Pancreas (tissue), 10 donors: ENCODE measurements around the gene PTX4. TPM values are rescaled to one million over a fixed set of nuclear protein-coding genes. Genes with fewer than 3 reads are reported as not detected.

Experiments used
- ATAC-seq, 4 donors: fragments of 200-7000 bp; cut with Tn5 transposase; one replicate each; pipeline versions ENCODE4 v1.8.0 to v1.9.1; 2020; ENCODE audit warnings: mild to moderate bottlenecking in 4 of 4, moderate library complexity in 4 of 4
- DNase-seq, 6 donors: peaks; one replicate each; pipeline ENCODE4 v3.0.0-alpha.2; 2020
- FAIRE-seq: peaks from 2 replicates; lab custom pipeline; 2012; peaks lifted over from hg19 to GRCh38; lab: Jason Lieb, UNC
- H3K27ac ChIP-seq, 4 donors: fragments of 200-600 bp; sonication (generic); 1 replicate in 3 of 4; 2 replicates in 1 of 4; pipeline versions ENCODE4 v1.5.0 to v1.8.0; 2020
- H3K27me3 ChIP-seq, 4 donors: fragments of 200-600 bp; one replicate each; pipeline ENCODE4 v1.8.0; 2021
- H3K36me3 ChIP-seq, 3 donors: fragments of 200-600 bp; sonication (generic) in 1 of 3; one replicate each; pipeline versions ENCODE4 v1.5.0 to v1.8.0; 2020 to 2021
- H3K4me1 ChIP-seq, 3 donors: fragments of 200-600 bp; one replicate each; pipeline ENCODE4 v1.8.0; 2021
- H3K4me3 ChIP-seq, 4 donors: fragments of 200-600 bp; sonication (generic) in 2 of 4; one replicate each; pipeline versions ENCODE4 v1.5.0 to v1.8.0; 2020 to 2021
- H3K9me3 ChIP-seq, 4 donors: fragments of 200-600 bp; one replicate each; pipeline ENCODE4 v1.8.0; 2021
- WGBS, 2 donors: extraction: QIAGEN DNeasy Blood & Tissue Kit; methylation state at CpG; one replicate each; pipeline ENCODE4 v1.1.7; 2013; 5-methylcytosine and 5-hydroxymethylcytosine counted together
- intact Hi-C, 3 donors: fragments of 100-400 bp; cut with DNase I; formaldehyde crosslinking; loops; one replicate each; pipeline versions ENCODE4 v1.11.1 to v1.14.2; 2022
- polyA plus RNA-seq, 2 donors: library from polyadenylated mRNA; stranded (reverse); fragments of 200-250 nt; gene quantifications; one replicate each; pipeline ENCODE4 v1.2.3, GENCODE V29; 2013
- total RNA-seq, 6 donors: library from RNA; stranded (reverse); fragmentation: NEBNext Ultra II Directional in 4 of 6; extraction: Animal tissue kit (Norgen Biotek cat#: 25700) in 4 of 6; gene quantifications; one replicate each; pipeline versions ENCODE4 v1.2.1 to v1.2.4, GENCODE V29; 2021 to 2023
- TF ChIP-seq, protein P1 (sequence below), 4 donors: fragments of 200-600 bp; sonication (generic) in 3 of 4; IDR thresholded peaks; one replicate each; pipeline versions ENCODE4 v1.5.0 to v1.8.0; 2021; ENCODE audit warnings: antibody characterized with exemption in 4 of 4
- donor health status: healthy with polysubstance abuse.
- donor health status: DM: no; HTN: no; CAD: no; lungs with moderate emphysema.
- donor health status: DM: no; HTN: no; CAD: no.
- donor health status: control.
- donor health status: control.
- donor health status: Bipolar disorder and iron deficiency.
- donor health status: DM: yes; HTN: yes; CAD: no.
- donor health status: DM: no; HTN: no; CAD: no.
- donor health status: DM: no; HTN: no; CAD: no.
- donor health status: DM: yes; HTN: yes; CAD: no.

PTX4 gene
- total and polyA plus RNA-seq, 8 donors = not detected

DNA sequence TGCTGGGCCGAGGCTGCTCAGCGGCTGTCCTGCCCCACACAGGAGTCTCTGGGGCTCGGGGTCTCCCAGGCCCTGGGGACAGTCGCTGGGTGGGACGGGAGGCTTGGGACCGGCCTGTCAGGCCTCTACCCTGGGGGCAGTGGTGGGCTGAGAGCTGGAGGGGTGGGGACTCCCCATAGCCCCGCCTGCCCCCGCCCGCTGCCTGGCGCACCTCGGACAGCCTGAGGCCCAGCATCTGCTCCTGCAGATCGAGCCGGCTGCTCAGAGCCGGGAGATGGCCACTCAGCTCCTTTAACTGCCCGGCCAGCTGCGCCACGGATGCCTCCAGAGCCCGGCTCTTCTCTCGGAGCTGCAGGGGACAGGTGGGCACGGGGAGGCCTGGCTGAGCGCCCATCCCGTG, 51.1 kb downstream of the PTX4 start:
- WGBS, 2 donors = 83 to 89% methylated on average over 22 of the region's 22 CpGs
- H3K36me3 ChIP-seq = no peaks in the 10 kb centered on the region
- H3K4me1 ChIP-seq = no peaks in the 10 kb centered on the region
- intact Hi-C loops = no loop called here
- H3K4me3 ChIP-seq = no peak overlapping the region
- no peaks in the 10 kb centered on the region for H3K9me3 ChIP-seq
- DNase-seq (peak in 1 of 6 donors; percentile 74), ATAC-seq (no peak), FAIRE-seq (no peak)
- no peak overlapping the region for H3K27ac ChIP-seq
- TF ChIP-seq, protein P1, sequence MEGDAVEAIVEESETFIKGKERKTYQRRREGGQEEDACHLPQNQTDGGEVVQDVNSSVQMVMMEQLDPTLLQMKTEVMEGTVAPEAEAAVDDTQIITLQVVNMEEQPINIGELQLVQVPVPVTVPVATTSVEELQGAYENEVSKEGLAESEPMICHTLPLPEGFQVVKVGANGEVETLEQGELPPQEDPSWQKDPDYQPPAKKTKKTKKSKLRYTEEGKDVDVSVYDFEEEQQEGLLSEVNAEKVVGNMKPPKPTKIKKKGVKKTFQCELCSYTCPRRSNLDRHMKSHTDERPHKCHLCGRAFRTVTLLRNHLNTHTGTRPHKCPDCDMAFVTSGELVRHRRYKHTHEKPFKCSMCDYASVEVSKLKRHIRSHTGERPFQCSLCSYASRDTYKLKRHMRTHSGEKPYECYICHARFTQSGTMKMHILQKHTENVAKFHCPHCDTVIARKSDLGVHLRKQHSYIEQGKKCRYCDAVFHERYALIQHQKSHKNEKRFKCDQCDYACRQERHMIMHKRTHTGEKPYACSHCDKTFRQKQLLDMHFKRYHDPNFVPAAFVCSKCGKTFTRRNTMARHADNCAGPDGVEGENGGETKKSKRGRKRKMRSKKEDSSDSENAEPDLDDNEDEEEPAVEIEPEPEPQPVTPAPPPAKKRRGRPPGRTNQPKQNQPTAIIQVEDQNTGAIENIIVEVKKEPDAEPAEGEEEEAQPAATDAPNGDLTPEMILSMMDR (IDR thresholded peaks at IDR 0.05) = no peak
- no peaks in the 10 kb centered on the region for H3K27me3 ChIP-seq

DNA sequence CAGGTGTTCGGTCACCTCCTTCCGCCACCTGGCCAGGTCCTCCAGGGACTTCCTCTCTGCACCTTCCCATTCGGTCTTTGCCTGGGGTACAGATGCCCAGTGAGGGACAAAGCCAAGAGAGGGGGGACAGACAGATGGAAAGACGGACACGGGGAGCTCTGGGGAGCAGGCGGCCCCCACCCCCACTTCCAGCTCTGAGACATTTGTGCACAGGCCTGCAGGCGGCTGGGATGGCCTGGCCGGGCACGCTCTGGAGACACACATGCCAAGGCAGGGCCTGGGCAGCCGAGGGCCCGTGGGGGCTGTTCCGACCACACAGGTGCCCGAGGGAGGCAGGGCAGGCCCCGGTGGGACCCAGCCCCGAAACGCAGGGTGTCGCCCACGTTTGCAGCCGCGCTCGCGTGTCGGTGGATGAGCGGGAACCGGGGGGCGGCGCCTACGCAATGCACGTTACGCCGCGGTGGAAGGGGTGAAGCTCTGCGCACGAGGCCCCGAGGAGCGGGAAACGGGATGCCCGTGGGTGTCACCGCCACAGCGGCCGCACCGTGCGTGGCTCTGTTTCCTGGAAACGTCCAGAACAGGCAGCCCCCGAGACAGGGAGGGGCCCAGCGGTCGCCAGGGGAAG, 51.9 kb downstream of the PTX4 start:
- intact Hi-C loops = no loop called here
- DNase-seq = peak in 1 of 6 donors; percentile 70

DNA sequence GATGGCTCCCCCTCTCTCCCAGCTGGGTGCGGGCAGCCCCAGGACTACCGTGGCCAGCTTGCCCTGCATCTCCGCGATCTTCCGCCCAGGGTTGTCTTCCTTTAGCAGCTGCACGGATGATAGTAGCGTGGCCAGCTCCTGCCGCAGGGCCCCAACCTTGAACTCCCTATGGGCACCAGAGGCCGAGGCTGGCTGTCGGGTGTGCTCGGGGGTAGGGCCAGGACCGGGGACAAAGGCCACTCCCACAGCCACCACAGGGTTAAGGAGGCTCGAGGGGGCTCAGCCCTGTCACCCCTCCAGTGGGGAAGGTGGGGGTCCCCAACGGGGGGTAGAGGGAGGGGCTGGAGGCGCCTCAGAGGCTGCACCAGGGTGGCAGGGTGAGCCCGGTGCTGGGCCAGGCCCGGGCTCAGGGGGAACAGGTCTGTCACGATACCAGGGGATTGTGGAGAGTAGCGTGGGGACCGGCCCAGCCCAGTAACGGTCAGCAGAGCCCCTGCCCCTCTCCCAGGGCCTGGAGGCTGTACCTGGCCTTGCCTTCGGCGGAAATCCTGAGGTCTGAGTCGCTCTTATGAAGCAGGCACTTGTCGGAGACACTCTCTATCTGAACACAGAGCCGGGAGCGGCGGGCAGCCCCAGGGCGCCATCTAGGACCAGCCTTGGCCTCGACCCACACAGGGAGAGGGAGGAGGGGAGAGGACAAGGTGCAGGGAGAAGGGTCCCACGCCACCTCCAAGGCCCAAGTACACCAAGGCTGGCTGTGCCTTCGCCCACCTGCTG, 52.6 kb downstream of the PTX4 start:
- no peak overlapping the region for H3K27ac ChIP-seq
- no peaks in the 10 kb centered on the region for H3K27me3 ChIP-seq
- FAIRE-seq (no peak), DNase-seq (peak in 1 of 6 donors; percentile 61), ATAC-seq (peak in 1 of 4 donors; percentile 20)
- no peaks in the 10 kb centered on the region for H3K36me3 ChIP-seq
- 77 to 82% methylated on average over 26 to 32 of the region's 32 CpGs for WGBS, 2 donors
- intact Hi-C loops = no loop called here
- no peaks in the 10 kb centered on the region for H3K9me3 ChIP-seq
- TF ChIP-seq, protein P1 (IDR thresholded peaks at IDR 0.05) = no peak
- H3K4me1 ChIP-seq = no peaks in the 10 kb centered on the region
- no peak overlapping the region for H3K4me3 ChIP-seq

More for the DNA sequence above, 51.9 kb downstream of the PTX4 start:
- no peaks in the 10 kb centered on the region for H3K36me3 ChIP-seq
- no peak overlapping the region for H3K27ac ChIP-seq
- WGBS, 2 donors = 88 to 89% methylated on average over 46 to 47 of the region's 47 CpGs
- no peak for ATAC-seq
- H3K4me1 ChIP-seq = no peaks in the 10 kb centered on the region
- no peaks in the 10 kb centered on the region for H3K9me3 ChIP-seq
- no peak for FAIRE-seq
- no peak overlapping the region for H3K4me3 ChIP-seq
- H3K27me3 ChIP-seq = no peaks in the 10 kb centered on the region
- TF ChIP-seq, protein P1 (IDR thresholded peaks at IDR 0.05) = no peak

Other genes with a start within 250 kb of the PTX4 start
- 10 to 100 TPM in 1 of 6 donors, 1 to 10 TPM in 5; 1.1 to 17.0 (median 4.9) TPM for gene TPSAB1, start 248.2 kb downstream of the PTX4 start, total RNA-seq
- gene TPSAB1, start 248.2 kb downstream of the PTX4 start, polyA plus RNA-seq = 10 to 100 TPM in 1 of 2 donors, 1 to 10 TPM in 1; 1.3 to 14.5 TPM
- under 1 TPM in 1 of 6 donors, not detected in 5; 0.61 TPM for gene TPSD1, start 232.9 kb downstream of the PTX4 start, total RNA-seq
- under 1 TPM; 0.19 to 0.26 TPM for gene TPSD1, start 232.9 kb downstream of the PTX4 start, polyA plus RNA-seq
- 10 to 100 TPM; 30.0 to 57.9 (median 36.1) TPM for gene UBE2I, start 179.3 kb downstream of the PTX4 start, total RNA-seq
- gene UBE2I, start 179.3 kb downstream of the PTX4 start, polyA plus RNA-seq = 10 to 100 TPM; 35.3 to 42.0 TPM
- gene BAIAP3, start 155.3 kb downstream of the PTX4 start, total RNA-seq = 10 to 100 TPM in 3 of 6 donors, 1 to 10 TPM in 3; 2.1 to 13.1 (median 9.4) TPM
- 100 to 1,000 TPM in 1 of 2 donors, 10 to 100 TPM in 1; 47.4 to 110 TPM for gene BAIAP3, start 155.3 kb downstream of the PTX4 start, polyA plus RNA-seq
- 10 to 100 TPM; 22.2 to 32.3 (median 29.4) TPM for gene TSR3, start 137.1 kb downstream of the PTX4 start, total RNA-seq
- gene TSR3, start 137.1 kb downstream of the PTX4 start, polyA plus RNA-seq = 10 to 100 TPM; 34.1 to 40.9 TPM
- gene GNPTG, start 137.0 kb downstream of the PTX4 start, total RNA-seq = 10 to 100 TPM; 28.0 to 51.5 (median 36.2) TPM
- 10 to 100 TPM; 58.2 to 75.3 TPM for gene GNPTG, start 137.0 kb downstream of the PTX4 start, polyA plus RNA-seq
- gene UNKL, start 74.2 kb downstream of the PTX4 start, total RNA-seq = 10 to 100 TPM in 3 of 6 donors, 1 to 10 TPM in 3; 4.4 to 22.1 (median 10.2) TPM
- gene UNKL, start 74.2 kb downstream of the PTX4 start, polyA plus RNA-seq = 10 to 100 TPM in 1 of 2 donors, 1 to 10 TPM in 1; 7.6 to 15.2 TPM
- gene UQCC4, start 68.2 kb downstream of the PTX4 start, total RNA-seq = 1 to 10 TPM; 2.2 to 4.7 (median 4.3) TPM
- 10 to 100 TPM in 1 of 2 donors, 1 to 10 TPM in 1; 8.3 to 14.4 TPM for gene UQCC4, start 68.2 kb downstream of the PTX4 start, polyA plus RNA-seq
- under 1 TPM in 2 of 6 donors, not detected in 4; 0.16 to 0.23 TPM for gene PERCC1, start 57.9 kb downstream of the PTX4 start, total RNA-seq
- gene PERCC1, start 57.9 kb downstream of the PTX4 start, polyA plus RNA-seq = not detected
- 1 to 10 TPM in 3 of 6 donors, under 1 TPM in 3; 0.59 to 3.2 (median 1.2) TPM for gene CCDC154, start 44.4 kb downstream of the PTX4 start, total RNA-seq
- gene CCDC154, start 44.4 kb downstream of the PTX4 start, polyA plus RNA-seq = 1 to 10 TPM; 7.7 to 7.8 TPM
- gene CLCN7, start 13.9 kb downstream of the PTX4 start, total RNA-seq = 10 to 100 TPM; 31.0 to 56.1 (median 34.3) TPM
- gene CLCN7, start 13.9 kb downstream of the PTX4 start, polyA plus RNA-seq = 10 to 100 TPM; 41.9 to 91.2 TPM
- gene TELO2, start 4.4 kb upstream of the PTX4 start, total RNA-seq = 10 to 100 TPM; 11.7 to 22.9 (median 17.5) TPM
- gene TELO2, start 4.4 kb upstream of the PTX4 start, polyA plus RNA-seq = 10 to 100 TPM; 65.9 to 98.7 TPM
- gene TMEM204, start 44.7 kb upstream of the PTX4 start, total RNA-seq = 1 to 10 TPM; 2.4 to 9.6 (median 4.6) TPM
- 1 to 10 TPM; 8.8 to 9.8 TPM for gene TMEM204, start 44.7 kb upstream of the PTX4 start, polyA plus RNA-seq
- 10 to 100 TPM in 5 of 6 donors, 1 to 10 TPM in 1; 7.8 to 20.7 (median 10.4) TPM for gene IFT140, start 123.1 kb upstream of the PTX4 start, total RNA-seq
- 10 to 100 TPM; 18.3 to 24.3 TPM for gene IFT140, start 123.1 kb upstream of the PTX4 start, polyA plus RNA-seq
- gene CRAMP1, start 123.4 kb upstream of the PTX4 start, total RNA-seq = 10 to 100 TPM in 1 of 6 donors, 1 to 10 TPM in 5; 4.6 to 13.8 (median 6.7) TPM
- gene CRAMP1, start 123.4 kb upstream of the PTX4 start, polyA plus RNA-seq = 10 to 100 TPM in 1 of 2 donors, 1 to 10 TPM in 1; 9.0 to 16.2 TPM
- 10 to 100 TPM; 21.7 to 49.3 (median 32.4) TPM for gene JPT2, start 189.3 kb upstream of the PTX4 start, total RNA-seq
- 10 to 100 TPM; 13.5 to 22.2 TPM for gene JPT2, start 189.3 kb upstream of the PTX4 start, polyA plus RNA-seq
- gene MAPK8IP3, start 217.3 kb upstream of the PTX4 start, total RNA-seq = 10 to 100 TPM; 25.5 to 51.8 (median 40.1) TPM
- 100 to 1,000 TPM in 1 of 2 donors, 10 to 100 TPM in 1; 94.9 to 244 TPM for gene MAPK8IP3, start 217.3 kb upstream of the PTX4 start, polyA plus RNA-seq